GM21619 (cell line): ENCODE data around the gene ZNF574.

ENCODE experiments used
- ATAC-seq: cut with Tn5 transposase; IDR thresholded peaks from one replicate; pipeline ENCODE4 v1.9.1; 2021; ENCODE audit not compliant: unreplicated experiment

The ZNF574 gene

GRCh38 chr19:42078538-42079275, 2.7 kb downstream of the ZNF574 start:
- ATAC-seq = no peak

- no peak for ATAC-seq
These were observed 3.3 kb downstream of the ZNF574 start for GRCh38 chr19:42079276-42079669.

GRCh38 chr19:42079886-42080763, 4.2 kb downstream of the ZNF574 start:
- no peak for ATAC-seq

GRCh38 chr19:42080764-42081375, 4.9 kb downstream of the ZNF574 start:
- ATAC-seq = no peak

GRCh38 chr19:42081584-42082203, 5.7 kb downstream of the ZNF574 start:
- ATAC-seq = no peak

- no peak for ATAC-seq
These were observed 7.6 kb downstream of the ZNF574 start for GRCh38 chr19:42083537-42083936.

- no peak for ATAC-seq
These were observed 10.3 kb downstream of the ZNF574 start for GRCh38 chr19:42086188-42086736.

- no peak for ATAC-seq
These were observed 11.0 kb downstream of the ZNF574 start for GRCh38 chr19:42086770-42087550.

- ATAC-seq = no peak
These were observed 12.7 kb downstream of the ZNF574 start for GRCh38 chr19:42088471-42089190.

- ATAC-seq = no peak
These were observed 13.3 kb downstream of the ZNF574 start for GRCh38 chr19:42089191-42089750.

- ATAC-seq = no peak
These were observed 13.8 kb downstream of the ZNF574 start for GRCh38 chr19:42089772-42090171.

GRCh38 chr19:42090672-42091071, 14.7 kb downstream of the ZNF574 start:
- ATAC-seq = no peak

GRCh38 chr19:42091300-42091699, 15.3 kb downstream of the ZNF574 start:
- ATAC-seq = no peak

GRCh38 chr19:42091742-42092141, 15.8 kb downstream of the ZNF574 start:
- ATAC-seq = no peak

- ATAC-seq = no peak
These were observed 16.4 kb downstream of the ZNF574 start for GRCh38 chr19:42092350-42092749.

- ATAC-seq = no peak
These were observed 17.5 kb downstream of the ZNF574 start for GRCh38 chr19:42093505-42093904.

- no peak for ATAC-seq
These were observed 18.0 kb downstream of the ZNF574 start for GRCh38 chr19:42093926-42094325.

GRCh38 chr19:42095142-42095813, 19.3 kb downstream of the ZNF574 start:
- ATAC-seq = no peak

- no peak for ATAC-seq
These were observed 19.9 kb downstream of the ZNF574 start for GRCh38 chr19:42095814-42096230.
